ENCODE measurements around the gene RPTOR.
A peak's percentile ranks its signal among the peaks of the same experiment; 100 is the strongest.
"Not testable (repeated sequence)": the region's sequence is repeated elsewhere in the genome, so short reads cannot be mapped to it uniquely, and the experiment has no call there.

Gene RPTOR

DNA sequence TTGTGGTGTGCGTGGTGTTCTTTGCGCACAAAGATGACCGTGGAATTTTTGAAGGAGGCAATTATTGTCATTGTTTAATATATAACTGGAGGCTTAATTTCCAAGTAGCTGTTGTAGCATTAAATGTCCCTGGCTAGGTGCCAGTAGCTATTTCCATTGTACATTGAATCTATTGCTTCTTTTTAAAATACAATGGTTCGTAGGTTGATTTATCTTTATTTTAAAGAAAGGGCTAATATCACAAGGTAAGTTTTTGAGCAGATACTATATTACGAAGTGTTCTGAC is 127.1 kb downstream of the RPTOR start:
- DNase-seq, result no peak

DNA sequence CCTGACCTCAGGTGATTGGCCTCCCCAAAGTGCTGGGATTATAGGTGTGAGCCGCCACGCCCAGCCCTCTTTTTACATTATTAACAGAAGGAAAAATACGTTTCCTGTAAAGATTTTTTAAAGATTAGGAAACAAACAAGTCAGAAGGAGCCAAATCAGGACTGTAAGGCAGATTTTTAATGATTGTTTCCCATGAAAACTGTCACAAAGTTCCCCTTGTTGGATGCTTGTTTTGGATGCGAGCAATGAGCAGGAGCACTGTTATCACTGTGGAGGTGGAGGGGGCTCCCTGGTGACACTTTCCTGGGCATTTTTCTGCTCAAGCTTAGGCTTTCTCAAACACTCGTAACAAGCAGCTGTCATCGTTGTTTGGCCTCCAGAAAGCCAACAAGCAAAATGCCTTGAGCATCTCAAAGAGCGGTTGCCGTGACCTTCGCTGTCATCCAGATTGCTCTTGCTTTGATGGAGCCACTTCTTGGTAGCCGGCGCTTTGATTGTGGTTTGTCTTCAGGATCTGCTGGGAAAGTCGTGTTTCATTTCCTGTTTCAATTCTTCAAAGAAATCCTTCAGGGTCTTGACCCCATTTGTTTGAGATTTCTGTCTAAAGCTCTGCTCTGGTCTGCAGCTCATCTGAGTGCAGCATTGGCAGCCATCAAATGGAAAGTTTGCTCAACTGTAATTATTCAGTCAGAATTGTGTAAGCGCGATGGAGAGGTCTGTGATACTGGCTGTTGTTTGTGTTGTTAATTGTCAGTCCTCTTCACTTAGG is 128.7 kb downstream of the RPTOR start:
- no peak for DNase-seq

DNA sequence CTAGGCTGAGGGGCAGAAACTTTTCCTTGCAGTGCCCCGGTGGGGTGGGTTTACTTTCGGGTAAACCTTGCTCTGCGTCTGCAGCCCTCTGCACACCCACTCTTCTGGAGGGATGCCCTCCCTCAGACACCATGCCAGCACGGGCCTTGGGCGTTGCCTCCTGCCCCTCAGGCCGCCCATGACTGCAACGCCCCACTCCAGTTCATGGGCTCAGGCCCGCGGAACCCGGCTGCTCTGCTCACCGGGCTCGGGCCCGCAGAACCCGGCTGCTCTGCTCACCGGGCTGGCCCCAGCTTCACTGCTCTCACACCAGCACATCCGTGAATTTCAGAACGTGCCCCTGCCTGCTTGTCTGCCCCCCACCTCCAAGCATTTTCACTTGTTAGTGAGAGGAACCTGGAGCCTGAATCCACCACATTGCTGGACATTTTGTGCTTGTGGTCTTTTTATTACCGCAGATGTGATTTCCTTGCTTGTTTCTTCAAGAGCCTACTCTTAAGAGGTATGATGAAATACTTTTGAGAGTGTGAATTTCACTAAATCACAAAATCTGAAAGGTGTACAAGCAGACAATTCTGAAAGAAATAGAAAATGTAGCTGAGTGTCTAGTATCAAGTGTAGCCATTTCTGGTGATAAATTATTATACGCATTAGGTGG is 130.9 kb downstream of the RPTOR start:
- DNase-seq, result no peak

DNA sequence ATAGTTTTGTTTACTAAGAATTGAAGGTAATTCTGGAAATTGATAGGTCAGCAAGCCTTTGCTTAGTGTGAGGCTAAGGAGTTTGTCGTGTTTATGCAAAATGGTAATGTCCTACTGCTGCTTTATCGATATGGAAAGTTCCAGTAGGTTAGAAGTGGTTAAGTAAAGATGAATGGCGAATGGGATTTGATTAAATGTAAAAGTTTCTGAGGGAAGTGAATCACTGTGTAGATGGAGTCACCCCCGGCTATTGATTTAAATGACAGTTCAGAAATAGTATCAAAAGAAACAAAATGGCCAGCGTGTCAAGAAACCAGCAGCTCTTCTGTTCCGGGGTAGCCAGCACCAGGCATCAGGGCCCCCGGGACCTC is 131.4 kb downstream of the RPTOR start:
- no peak for DNase-seq

DNA sequence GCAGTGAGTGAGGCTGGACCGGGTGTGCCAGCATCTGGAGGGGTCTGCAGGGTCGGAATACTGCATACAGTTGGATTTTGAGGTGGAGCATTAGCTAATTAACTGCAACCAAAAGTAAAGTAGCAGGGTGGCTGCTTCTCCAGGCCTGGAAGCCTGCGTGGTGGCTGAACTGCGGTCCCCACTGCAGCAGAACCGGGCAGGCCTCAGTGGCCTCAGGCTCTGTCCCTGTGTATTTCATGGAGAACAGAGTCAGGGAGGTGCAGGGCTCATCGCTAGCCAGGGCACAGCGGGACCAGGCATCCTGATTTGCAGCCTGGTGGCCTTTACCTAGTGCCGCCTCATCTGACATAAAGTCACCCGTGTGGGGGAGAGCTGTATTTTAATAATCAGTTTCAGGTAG is 131.9 kb downstream of the RPTOR start:
- no peak for DNase-seq

GRCh38 chr17:80677214-80677756 is 132.6 kb downstream of the RPTOR start:
- no peak for DNase-seq

- DNase-seq, result no peak
Measured at GRCh38 chr17:80679816-80680215, 135.2 kb downstream of the RPTOR start.

DNA sequence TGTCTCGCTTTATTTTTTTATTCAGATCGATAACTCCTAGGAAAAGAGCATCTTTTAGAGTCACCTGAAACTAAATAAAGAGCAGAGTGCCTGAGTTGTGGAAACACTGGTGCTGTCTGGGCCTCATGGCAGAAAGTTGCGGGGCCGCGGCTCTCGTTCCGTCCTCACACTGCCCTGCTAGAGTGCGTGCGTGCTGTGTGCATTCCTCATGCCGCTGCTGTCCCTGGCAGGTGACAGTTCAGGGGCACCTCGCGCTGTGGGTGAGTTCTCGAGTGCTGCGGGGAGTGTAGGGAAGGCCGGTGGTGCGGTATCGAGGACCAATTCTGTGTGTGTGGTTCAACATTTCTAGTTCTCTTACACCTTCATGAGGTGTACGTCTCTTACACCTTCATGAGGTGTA is 136.6 kb downstream of the RPTOR start:
- DNase-seq, result no peak

GRCh38 chr17:80682372-80682771 is 137.7 kb downstream of the RPTOR start:
- DNase-seq, result no peak

- no peak for DNase-seq
Measured at GRCh38 chr17:80683625-80684104, 139.0 kb downstream of the RPTOR start.

- no peak for DNase-seq
Measured at GRCh38 chr17:80687839-80688238, 143.2 kb downstream of the RPTOR start.

DNA sequence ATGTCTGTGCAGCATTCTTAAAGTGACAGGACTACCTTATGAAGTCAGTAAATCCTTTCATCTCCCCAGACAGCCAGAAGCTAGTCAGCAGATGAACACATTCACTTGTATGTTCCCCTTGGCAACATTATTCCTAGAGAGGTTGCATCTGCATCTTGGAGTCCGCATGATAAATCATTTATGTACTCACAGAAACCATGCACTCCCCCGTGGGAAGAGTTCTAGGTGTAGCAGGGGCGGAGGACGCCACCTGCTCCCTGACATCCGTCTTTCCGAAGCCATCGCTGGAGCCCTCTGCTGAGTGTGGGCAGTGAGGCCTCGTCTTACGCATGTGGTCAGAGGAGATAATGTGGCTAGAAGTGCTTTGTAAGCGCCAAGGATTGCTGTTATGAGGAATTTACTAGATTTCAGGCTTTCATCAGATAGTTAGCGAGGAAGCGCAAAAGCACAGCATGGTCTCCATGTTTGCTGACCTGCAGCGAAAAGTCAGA is 144.5 kb downstream of the RPTOR start:
- DNase-seq, result peak; percentile 42

- DNase-seq, result no peak
Measured at GRCh38 chr17:80691784-80692183, 147.1 kb downstream of the RPTOR start.

GRCh38 chr17:80692931-80693467 is 148.4 kb downstream of the RPTOR start:
- no peak for DNase-seq

DNA sequence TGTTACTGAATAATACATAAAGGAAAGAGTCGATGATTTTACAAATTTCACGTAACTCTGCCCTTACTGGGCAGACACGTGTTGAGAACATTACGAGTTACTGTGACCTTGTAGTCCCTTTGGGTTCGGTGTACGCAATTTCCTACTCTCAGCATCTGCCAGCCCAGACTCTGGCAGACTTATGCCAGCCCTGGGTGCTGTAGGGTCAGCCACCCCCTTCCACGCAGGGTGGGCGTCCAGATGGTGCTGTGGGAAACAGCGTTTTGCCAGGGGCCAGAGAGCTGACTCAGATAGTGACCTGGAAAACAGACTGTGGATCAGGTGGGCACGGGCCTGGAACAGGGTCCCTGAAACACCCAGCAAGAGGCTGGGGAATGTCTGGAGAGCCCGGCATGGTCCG is 148.9 kb downstream of the RPTOR start:
- no peak for DNase-seq

- no peak for DNase-seq
Measured at GRCh38 chr17:80694085-80694991, 149.7 kb downstream of the RPTOR start.

DNA sequence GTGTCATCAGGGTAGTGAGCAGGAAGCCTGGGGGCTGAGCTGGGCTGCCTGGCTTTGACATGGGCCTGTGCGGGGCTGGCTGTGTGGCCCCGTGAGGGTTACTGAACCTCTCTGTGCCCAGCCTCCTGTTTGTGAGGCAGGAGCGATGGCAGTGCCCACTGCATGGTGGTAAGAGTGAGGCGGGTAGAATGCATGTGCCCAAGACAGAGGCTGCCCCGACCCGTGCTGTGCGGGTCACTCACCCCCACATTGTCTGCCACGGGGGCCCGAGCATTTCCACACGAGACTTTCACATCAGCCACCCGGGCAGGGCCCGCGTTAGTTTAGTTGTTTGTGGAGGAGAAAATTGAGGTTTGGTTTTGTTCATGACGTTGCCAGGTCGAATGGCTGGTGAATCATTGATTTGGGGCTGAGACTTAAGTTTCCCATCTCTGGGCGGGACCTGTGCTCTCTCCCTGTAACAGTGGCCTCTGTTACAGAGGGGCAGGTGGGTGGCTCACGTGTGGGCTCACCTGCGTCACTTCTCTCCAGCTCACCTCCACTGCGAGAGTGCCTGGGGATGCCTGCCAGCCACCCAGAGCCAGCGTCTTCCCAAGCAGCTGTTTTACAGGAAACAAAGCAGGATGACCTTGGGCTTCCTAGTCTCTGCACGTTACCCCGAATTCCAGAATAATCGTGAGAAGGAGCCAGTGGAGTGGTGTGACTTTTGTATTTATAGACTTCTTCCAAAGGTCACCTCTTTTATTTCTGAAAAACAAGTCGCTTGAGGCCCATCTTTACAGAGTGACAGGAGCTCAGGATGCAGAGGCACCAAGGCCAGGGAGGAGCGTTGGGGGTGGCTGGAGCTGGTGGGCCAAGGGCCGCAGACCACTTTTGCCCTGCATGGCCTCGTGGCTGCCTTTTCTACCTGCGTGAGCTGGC is 150.6 kb downstream of the RPTOR start:
- no peak for DNase-seq

GRCh38 chr17:80695979-80696378 is 151.3 kb downstream of the RPTOR start:
- no peak for DNase-seq

- DNase-seq, result no peak
Measured at GRCh38 chr17:80696456-80696855, 151.8 kb downstream of the RPTOR start.

DNA sequence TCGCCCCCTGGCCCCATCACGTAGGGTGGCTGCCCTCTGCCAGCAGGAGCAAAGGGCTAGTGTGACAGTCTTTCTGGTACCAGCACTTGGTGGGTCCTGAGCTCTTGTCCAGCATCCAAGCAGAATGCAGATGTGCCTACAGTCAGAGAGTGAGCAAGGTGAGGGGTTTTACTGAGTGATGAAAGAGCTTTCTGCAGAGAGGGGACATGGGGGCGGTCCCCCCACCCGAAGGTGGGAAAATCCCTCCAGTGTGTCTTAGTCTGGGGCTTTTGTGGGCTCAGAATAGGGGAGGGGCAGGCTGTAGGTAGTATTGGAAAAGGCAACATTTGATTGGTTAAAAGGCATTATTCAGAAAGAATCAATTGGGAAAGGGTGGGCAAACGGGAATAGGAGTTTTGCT is 152.3 kb downstream of the RPTOR start:
- no peak for DNase-seq

DNA sequence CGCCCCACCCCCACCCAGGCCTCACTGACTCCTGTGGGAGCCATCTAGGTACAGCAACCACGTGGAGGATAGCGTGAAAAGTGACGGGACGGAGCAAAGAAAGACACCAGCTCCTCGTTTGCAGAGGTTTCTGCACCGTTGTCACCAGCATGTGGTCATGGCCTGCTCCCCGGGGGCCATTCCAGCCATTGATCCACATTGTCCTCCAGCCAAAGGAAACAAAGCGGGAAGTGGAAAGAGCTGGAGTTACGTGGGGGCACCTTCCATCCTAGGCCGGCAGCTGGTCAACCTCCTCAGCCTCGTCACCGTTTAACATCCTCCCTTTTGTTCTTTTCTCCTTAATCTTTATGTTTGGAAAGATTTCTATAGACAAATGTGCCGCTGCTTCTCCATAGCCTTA is 153.7 kb downstream of the RPTOR start:
- DNase-seq, result no peak

DNA sequence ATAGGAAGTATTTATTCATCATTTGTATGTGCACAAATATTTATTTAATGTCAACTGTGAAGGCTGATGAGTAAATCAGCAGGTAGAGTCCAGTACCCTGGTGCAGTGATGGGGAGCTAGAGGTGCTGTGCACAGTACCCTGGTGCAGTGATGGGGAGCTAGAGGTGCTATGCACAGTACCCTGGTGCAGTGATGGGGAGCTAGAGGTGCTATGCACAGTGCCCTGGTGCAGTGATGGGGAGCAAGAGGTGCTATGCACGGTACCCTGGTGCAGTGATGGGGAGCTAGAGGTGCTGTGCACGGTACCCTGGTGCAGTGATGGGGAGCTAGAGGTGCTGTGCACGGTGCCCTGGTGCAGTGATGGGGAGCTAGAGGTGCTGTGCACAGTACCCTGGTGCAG is 154.6 kb downstream of the RPTOR start:
- DNase-seq, result not testable (repeated sequence)

Measured in hematopoietic multipotent progenitor cell treated with erythropoietin and hydrocortisone succinate and interleukin-3 and kit ligand, for 6 days (in vitro differentiated cells).